ENCODE results near the gene SLC39A10.
"Not testable (repeated sequence)": the region's sequence is repeated elsewhere in the genome, so short reads cannot be mapped to it uniquely, and the experiment has no call there.

The SLC39A10 gene

GRCh38 chr2:195656859-195657633 lies at the start of gene SLC39A10:
SLC39A10 (plus strand) TSS chr2:195657226; CDS start chr2:195680043, 22,817 bp downstream.
- peak; percentile 98 for DNase-seq

- DNase-seq, result no peak
Observed at GRCh38 chr2:195608768-195609454, 48.1 kb upstream of the SLC39A10 start.

GRCh38 chr2:195610717-195611116 lies 46.3 kb upstream of the SLC39A10 start:
- DNase-seq, result no peak

- no peak for DNase-seq
Observed at GRCh38 chr2:195612611-195613495, 44.2 kb upstream of the SLC39A10 start.

GRCh38 chr2:195613922-195614321 lies 43.1 kb upstream of the SLC39A10 start:
- DNase-seq, result no peak

- no peak for DNase-seq
Observed at GRCh38 chr2:195619590-195619989, 37.4 kb upstream of the SLC39A10 start.

GRCh38 chr2:195620501-195620900 lies 36.5 kb upstream of the SLC39A10 start:
- no peak for DNase-seq

GRCh38 chr2:195622966-195623365 lies 34.1 kb upstream of the SLC39A10 start:
- no peak for DNase-seq

- DNase-seq, result no peak
Observed at GRCh38 chr2:195626507-195626906, 30.5 kb upstream of the SLC39A10 start.

- no peak for DNase-seq
Observed at GRCh38 chr2:195628666-195629065, 28.4 kb upstream of the SLC39A10 start.

- DNase-seq, result no peak
Observed at GRCh38 chr2:195632856-195633572, 24.0 kb upstream of the SLC39A10 start.

GRCh38 chr2:195633573-195633870 lies 23.5 kb upstream of the SLC39A10 start:
- no peak for DNase-seq

GRCh38 chr2:195633974-195634373 lies 23.1 kb upstream of the SLC39A10 start:
- no peak for DNase-seq

GRCh38 chr2:195636890-195637289 lies 20.1 kb upstream of the SLC39A10 start:
- DNase-seq, result no peak

- DNase-seq, result no peak
Observed at GRCh38 chr2:195638750-195639149, 18.3 kb upstream of the SLC39A10 start.

GRCh38 chr2:195639238-195639858 lies 17.7 kb upstream of the SLC39A10 start:
- DNase-seq, result no peak

GRCh38 chr2:195639959-195640358 lies 17.1 kb upstream of the SLC39A10 start:
- DNase-seq, result no peak

GRCh38 chr2:195642027-195642678 lies 14.9 kb upstream of the SLC39A10 start:
- DNase-seq, result no peak

- no peak for DNase-seq
Observed at GRCh38 chr2:195642679-195643068, 14.4 kb upstream of the SLC39A10 start.

- not testable (repeated sequence) for DNase-seq
Observed at GRCh38 chr2:195644708-195645107, 12.3 kb upstream of the SLC39A10 start.

GRCh38 chr2:195645413-195645812 lies 11.6 kb upstream of the SLC39A10 start:
- DNase-seq, result no peak

GRCh38 chr2:195646424-195646823 lies 10.6 kb upstream of the SLC39A10 start:
- no peak for DNase-seq
